T-helper 1 cell (primary cell): Measurements from ENCODE around the gene PDGFRB.

Source experiments
- DNase-seq, 5 donors: peaks; one replicate each; pipeline ENCODE4 v3.0.0-alpha.2; 2012 to 2020

PDGFRB gene

GRCh38 chr5:150064681-150065220 lies 90.9 kb downstream of the PDGFRB start:
- DNase-seq = no peak
